Retinal pigment epithelial cell (primary cell): ENCODE measurements around the gene SEC61G.

Experiments used
- DNase-seq: peaks from one replicate; pipeline ENCODE4 v3.0.0-alpha.2; 2010; ENCODE audit warnings: low read depth
- H3K4me3 ChIP-seq: 2 replicates; pipeline ENCODE4 v1.5.1; 2011; ENCODE audit warnings: mild to moderate bottlenecking, low read length, control low read depth, moderate library complexity
- CTCF ChIP-seq: conservative IDR thresholded peaks from 2 replicates; pipeline ENCODE4 v1.5.1; 2011; ENCODE audit warnings: low read depth, low read length, control low read depth, inconsistent platforms

SEC61G gene

GRCh38 chr7:54792383-54792782 lies 33.4 kb upstream of the SEC61G start:
- no peak for TF ChIP-seq CTCF
- no peak overlapping the region for H3K4me3 ChIP-seq
- DNase-seq: no peak

GRCh38 chr7:54788664-54789063 lies 29.7 kb upstream of the SEC61G start:
- DNase-seq: peak; percentile 55
- peak overlapping the region; percentile 7 for H3K4me3 ChIP-seq
- TF ChIP-seq CTCF: peak; percentile 84

- no peak for TF ChIP-seq CTCF
- H3K4me3 ChIP-seq: no peak overlapping the region
- no peak for DNase-seq
Observed at GRCh38 chr7:54785261-54785660, 26.2 kb upstream of the SEC61G start.

- no peak overlapping the region for H3K4me3 ChIP-seq
Observed at GRCh38 chr7:54783952-54784351, 24.9 kb upstream of the SEC61G start.

GRCh38 chr7:54782829-54783228 lies 23.8 kb upstream of the SEC61G start:
- DNase-seq: no peak
- H3K4me3 ChIP-seq: no peak overlapping the region
- TF ChIP-seq CTCF: no peak

More at GRCh38 chr7:54783952-54784351, 24.9 kb upstream of the SEC61G start:
- TF ChIP-seq CTCF: no peak
- no peak for DNase-seq

- H3K4me3 ChIP-seq: no peak overlapping the region
- TF ChIP-seq CTCF: no peak
- DNase-seq: no peak
Observed at GRCh38 chr7:54782314-54782713, 23.3 kb upstream of the SEC61G start.

- DNase-seq: no peak
- TF ChIP-seq CTCF: no peak
- H3K4me3 ChIP-seq: no peak overlapping the region
Observed at GRCh38 chr7:54781134-54781920, 22.3 kb upstream of the SEC61G start.
